Left ventricle myocardium inferior (tissue), 1 donor: ENCODE data around the gene EPHA7. TPM values are rescaled to one million over a fixed set of nuclear protein-coding genes. Genes with fewer than 3 reads are reported as not detected.

Source experiments
- DNase-seq: peaks from one replicate; pipeline ENCODE4 v3.0.0-alpha.2; 2020
- H3K27ac ChIP-seq: fragments of 200-600 bp; replicated peaks from 2 replicates; pipeline ENCODE4 v1.8.0; 2021
- H3K27me3 ChIP-seq: fragments of 200-600 bp; 2 replicates; pipeline ENCODE4 v1.8.0; 2021; ENCODE audit warnings: low read depth
- H3K36me3 ChIP-seq: fragments of 200-600 bp; 2 replicates; pipeline ENCODE4 v1.8.0; 2021
- H3K4me1 ChIP-seq: fragments of 200-600 bp; 2 replicates; pipeline ENCODE4 v1.8.0; 2021
- H3K4me3 ChIP-seq: fragments of 200-600 bp; 2 replicates; pipeline ENCODE4 v1.8.0; 2021; ENCODE audit warnings: mild to moderate bottlenecking, moderate library complexity
- H3K9me3 ChIP-seq: fragments of 200-600 bp; replicated peaks from 2 replicates; pipeline ENCODE4 v1.8.0; 2021
- intact Hi-C: fragments of 100-400 bp; cut with micrococcal nuclease; formaldehyde crosslinking; loops from one replicate; pipeline ENCODE4 v1.11.0; 2022
- total RNA-seq: library from RNA; stranded (reverse); fragmentation: NEBNext Ultra II Directional; extraction: Animal tissue kit (Norgen Biotek cat#: 25700); gene quantifications from one replicate; pipeline ENCODE4 v1.2.1, GENCODE V29; 2021
- TF ChIP-seq, protein P1 (sequence below): fragments of 200-600 bp; IDR thresholded peaks from 2 replicates; pipeline ENCODE4 v1.8.0; 2021; ENCODE audit warnings: antibody characterized with exemption, mild to moderate bottlenecking, borderline replicate concordance
- donor health status: DM: no; HTN: yes; CAD: no; lungs with severe emphysema.

The EPHA7 gene
- total RNA-seq, 1 donor from 2014 or later = 12.5 TPM

DNA sequence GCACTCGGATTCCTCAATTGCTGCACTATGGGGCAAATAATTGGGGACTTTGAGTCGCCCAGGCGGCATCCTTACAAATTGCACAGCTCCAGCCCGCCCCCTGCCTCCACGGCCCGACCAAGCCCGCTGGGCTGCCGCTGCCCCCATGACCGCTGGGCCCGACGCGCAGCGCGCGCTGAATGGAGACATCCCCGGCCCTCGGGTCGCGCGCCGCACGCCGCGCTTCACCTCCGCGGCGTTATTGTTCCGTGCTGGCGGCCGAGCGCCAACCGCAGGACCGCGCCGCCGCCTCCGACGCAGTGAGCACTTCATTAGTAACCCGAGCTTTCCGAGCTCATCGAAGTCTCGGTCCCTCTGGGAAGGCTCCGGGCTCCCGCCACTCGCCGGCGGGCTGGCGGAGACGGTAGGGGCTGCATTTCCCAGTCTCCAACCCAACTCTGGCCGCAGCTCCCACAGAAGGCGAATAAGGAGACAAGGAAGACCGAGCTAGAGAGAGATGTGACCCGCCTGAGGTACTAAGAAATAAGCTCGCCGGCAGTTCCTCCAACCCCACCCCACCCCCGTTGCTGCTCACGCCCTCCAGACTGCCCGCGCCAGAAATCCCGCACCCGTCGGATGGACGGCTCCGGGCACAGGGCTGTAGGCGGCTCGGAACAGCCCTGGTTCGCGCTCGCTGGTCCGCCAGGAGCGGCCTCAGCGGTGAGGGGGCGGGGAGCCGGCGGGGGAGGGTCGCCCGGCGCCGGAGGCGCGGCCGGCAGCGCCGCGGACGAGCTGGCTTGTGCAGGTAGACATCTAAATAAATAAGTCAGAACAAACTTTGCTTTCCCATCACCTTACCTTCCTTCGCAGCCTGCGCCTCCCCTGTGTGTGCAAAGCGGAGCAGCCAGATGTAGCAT is 703 bp downstream of the EPHA7 start:
- Histone ChIP-seq H3K27me3 (peaks cover 94% of the 10 kb centered on the region), H3K9me3 (no peaks in the 10 kb centered on the region), H3K27ac (peak overlapping the region; percentile 79), H3K36me3 (no peaks in the 10 kb centered on the region), H3K4me1 (peaks cover 41% of the 10 kb centered on the region), H3K4me3 (peak overlapping the region; percentile 76)
- peak; percentile 20 for DNase-seq
- intact Hi-C loops = no loop called here
- TF ChIP-seq, protein P1, sequence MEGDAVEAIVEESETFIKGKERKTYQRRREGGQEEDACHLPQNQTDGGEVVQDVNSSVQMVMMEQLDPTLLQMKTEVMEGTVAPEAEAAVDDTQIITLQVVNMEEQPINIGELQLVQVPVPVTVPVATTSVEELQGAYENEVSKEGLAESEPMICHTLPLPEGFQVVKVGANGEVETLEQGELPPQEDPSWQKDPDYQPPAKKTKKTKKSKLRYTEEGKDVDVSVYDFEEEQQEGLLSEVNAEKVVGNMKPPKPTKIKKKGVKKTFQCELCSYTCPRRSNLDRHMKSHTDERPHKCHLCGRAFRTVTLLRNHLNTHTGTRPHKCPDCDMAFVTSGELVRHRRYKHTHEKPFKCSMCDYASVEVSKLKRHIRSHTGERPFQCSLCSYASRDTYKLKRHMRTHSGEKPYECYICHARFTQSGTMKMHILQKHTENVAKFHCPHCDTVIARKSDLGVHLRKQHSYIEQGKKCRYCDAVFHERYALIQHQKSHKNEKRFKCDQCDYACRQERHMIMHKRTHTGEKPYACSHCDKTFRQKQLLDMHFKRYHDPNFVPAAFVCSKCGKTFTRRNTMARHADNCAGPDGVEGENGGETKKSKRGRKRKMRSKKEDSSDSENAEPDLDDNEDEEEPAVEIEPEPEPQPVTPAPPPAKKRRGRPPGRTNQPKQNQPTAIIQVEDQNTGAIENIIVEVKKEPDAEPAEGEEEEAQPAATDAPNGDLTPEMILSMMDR = no peak

DNA sequence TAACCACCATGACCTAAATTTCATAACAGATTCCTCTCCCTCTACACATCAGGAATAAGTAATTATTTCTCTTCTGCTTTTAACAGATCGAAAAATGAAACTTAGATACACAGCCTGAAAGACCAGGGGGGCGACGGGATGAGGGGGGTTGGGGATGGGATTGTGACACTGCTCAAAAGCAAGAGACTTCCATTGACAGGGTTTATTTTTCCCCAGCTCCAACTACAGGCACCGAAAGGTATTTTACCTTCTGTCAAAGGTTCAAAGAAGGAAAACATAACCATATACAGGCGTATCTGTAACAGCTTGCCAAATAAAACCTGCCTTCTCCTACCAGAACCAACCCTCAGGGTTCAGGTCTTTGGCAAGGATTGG is 1.3 kb downstream of the EPHA7 start:
- intact Hi-C loops = no loop called here
- Histone ChIP-seq H3K36me3 (no peaks in the 10 kb centered on the region), H3K4me3 (peak overlapping the region; percentile 76), H3K27ac (peak overlapping the region; percentile 79), H3K27me3 (peaks cover 94% of the 10 kb centered on the region), H3K9me3 (no peaks in the 10 kb centered on the region), H3K4me1 (peaks cover 41% of the 10 kb centered on the region)
- TF ChIP-seq, protein P1 = no peak
- no peak for DNase-seq

GRCh38 chr6:93417421-93418013 is 1.8 kb downstream of the EPHA7 start:
- Histone ChIP-seq H3K9me3 (no peaks in the 10 kb centered on the region), H3K36me3 (no peaks in the 10 kb centered on the region), H3K4me1 (peaks cover 41% of the 10 kb centered on the region), H3K27me3 (peaks cover 93% of the 10 kb centered on the region), H3K4me3 (peak overlapping the region; percentile 76), H3K27ac (peak overlapping the region; percentile 79)
- TF ChIP-seq, protein P1 = peak; percentile 31
- DNase-seq = no peak
- intact Hi-C loops = no loop called here

GRCh38 chr6:93416571-93417420 is 2.6 kb downstream of the EPHA7 start:
- H3K9me3 ChIP-seq = no peaks in the 10 kb centered on the region
- intact Hi-C loops = no loop called here
- DNase-seq = peak; percentile 27
- no peaks in the 10 kb centered on the region for H3K36me3 ChIP-seq
- H3K4me3 ChIP-seq = peak overlapping the region; percentile 76
- peaks cover 90% of the 10 kb centered on the region for H3K27me3 ChIP-seq
- TF ChIP-seq, protein P1 = no peak
- peaks cover 41% of the 10 kb centered on the region for H3K4me1 ChIP-seq
- peak overlapping the region; percentile 79 for H3K27ac ChIP-seq

DNA sequence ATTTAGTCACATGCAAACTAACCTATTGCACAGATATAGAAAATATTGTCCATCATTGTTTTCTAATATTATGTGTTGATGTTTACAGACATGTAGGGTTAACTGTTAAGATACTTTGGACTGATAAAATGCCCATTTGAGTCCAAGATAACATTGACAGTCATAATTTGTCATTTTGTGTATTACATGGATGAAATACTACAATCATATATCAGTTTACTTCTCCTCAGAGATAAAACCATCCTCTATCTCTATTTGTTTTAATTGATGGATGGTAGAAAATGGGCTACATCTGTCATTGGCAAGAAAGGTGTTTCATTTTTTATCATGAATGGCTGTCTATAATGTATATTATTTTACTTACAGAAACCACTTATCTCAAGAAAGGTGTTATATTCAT is 6.2 kb downstream of the EPHA7 start:
- H3K27ac ChIP-seq = no peak overlapping the region
- intact Hi-C loops = no loop called here
- peaks cover 21% of the 10 kb centered on the region for H3K4me1 ChIP-seq
- H3K4me3 ChIP-seq = no peak overlapping the region
- TF ChIP-seq, protein P1 = no peak
- no peaks in the 10 kb centered on the region for H3K9me3 ChIP-seq
- H3K27me3 ChIP-seq = peaks cover 60% of the 10 kb centered on the region
- no peaks in the 10 kb centered on the region for H3K36me3 ChIP-seq
- no peak for DNase-seq
